Adrenal gland (tissue), 5 donors: Measurements from ENCODE around the gene TGDS.

Experiments used
- CTCF ChIP-seq, 6 experiments: fragments of 450-650 bp in 4 of 6; fragments of 200-600 bp in 2 of 6; sonication (generic) in 1 of 6; IDR thresholded peaks; 1 replicate in 5 of 6; 2 replicates in 1 of 6; pipeline versions ENCODE4 v1.5.1 to v1.8.0; 2016 to 2021; ENCODE audit warnings: antibody characterized with exemption in 6 of 6, mild to moderate bottlenecking in 2 of 6, moderate library complexity in 1 of 6
- POLR2A ChIP-seq, 2 donors: fragments of 450-650 bp; IDR thresholded peaks; one replicate each; pipeline ENCODE4 v1.6.1; 2017; ENCODE audit warnings: antibody characterized with exemption in 2 of 2, mild to moderate bottlenecking in 2 of 2, moderate library complexity in 1 of 2
- donor health status: DM: no; HTN: no; CAD: no.

GRCh38 chr13:94550062-94550738 is 45.8 kb downstream of the TGDS start:
- TF ChIP-seq CTCF (IDR thresholded peaks at IDR 0.05) (no peak), POLR2A (IDR thresholded peaks at IDR 0.05) (no peak)
